ENCODE results near the gene MYRFL. TPM values are rescaled to one million over a fixed set of nuclear protein-coding genes. Genes with fewer than 3 reads are reported as not detected.

MYRFL gene
- total and polyA plus RNA-seq, 2 of the 8 experiments (the other 6 are each of a cell fraction or from before 2014, with no cell fraction given), result 1.1 to 2.0 TPM

GRCh38 chr12:69886715-69887114 is 61.7 kb downstream of the MYRFL start (continued):
- TF ChIP-seq GABPA (IDR thresholded peaks at IDR 0.05; ENCODE audit: borderline replicate concordance, insufficient read depth, low read length), result no peak
- TF ChIP-seq NRF1 (IDR thresholded peaks at IDR 0.05; ENCODE audit: low read depth, low read length), result no peak
